GM19043 (cell line): ENCODE results near the gene ATF3.

Source experiments
- ATAC-seq: cut with Tn5 transposase; IDR thresholded peaks from one replicate; pipeline ENCODE4 v1.9.1; 2021; ENCODE audit warnings: low read depth; ENCODE audit not compliant: unreplicated experiment

The ATF3 gene, protein sequence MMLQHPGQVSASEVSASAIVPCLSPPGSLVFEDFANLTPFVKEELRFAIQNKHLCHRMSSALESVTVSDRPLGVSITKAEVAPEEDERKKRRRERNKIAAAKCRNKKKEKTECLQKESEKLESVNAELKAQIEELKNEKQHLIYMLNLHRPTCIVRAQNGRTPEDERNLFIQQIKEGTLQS

DNA sequence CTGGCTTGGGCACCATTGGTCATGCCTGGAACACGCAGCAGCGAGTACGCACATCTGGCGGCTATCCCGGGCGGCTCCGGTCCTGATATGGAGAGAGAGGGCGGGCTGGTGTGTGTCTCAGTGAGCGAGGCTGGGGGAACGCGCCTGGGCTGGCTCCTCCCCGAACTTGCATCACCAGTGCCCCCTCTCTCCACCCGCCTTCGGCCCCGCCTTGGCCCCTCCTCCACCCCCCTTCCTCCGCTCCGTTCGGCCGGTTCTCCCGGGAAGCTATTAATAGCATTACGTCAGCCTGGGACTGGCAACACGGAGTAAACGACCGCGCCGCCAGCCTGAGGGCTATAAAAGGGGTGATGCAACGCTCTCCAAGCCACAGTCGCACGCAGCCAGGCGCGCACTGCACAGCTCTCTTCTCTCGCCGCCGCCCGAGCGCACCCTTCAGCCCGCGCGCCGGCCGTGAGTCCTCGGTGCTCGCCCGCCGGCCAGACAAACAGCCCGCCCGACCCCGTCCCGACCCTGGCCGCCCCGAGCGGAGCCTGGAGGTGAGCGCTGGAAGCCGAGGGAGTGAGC, at the start of gene ATF3:
ATF3 (plus strand) TSS at position 370 of the 567 bp plus-strand sequence. CDS start 6,261 bp downstream, outside the sequence.
- ATAC-seq = peak; percentile 66

DNA sequence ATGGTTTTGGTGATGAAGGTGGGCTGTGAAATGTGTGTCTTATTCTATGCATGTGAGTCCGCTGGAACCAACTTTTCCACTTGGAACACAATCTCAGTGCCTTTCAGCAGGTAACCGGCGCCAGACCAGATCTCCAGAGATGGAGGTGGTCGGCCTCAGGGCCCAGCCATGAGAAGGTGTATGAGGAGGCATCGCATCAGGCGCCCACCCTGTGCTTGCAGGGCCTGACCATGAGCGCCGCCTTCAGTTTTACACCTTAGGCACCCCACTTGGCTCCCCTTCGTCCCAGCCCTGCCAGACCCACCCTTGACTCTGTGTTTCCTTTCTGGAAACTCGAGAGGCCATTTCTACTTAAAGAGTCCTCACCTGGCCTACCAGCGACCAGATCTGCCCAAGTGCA, 48.6 kb upstream of the ATF3 start:
- no peak for ATAC-seq

DNA sequence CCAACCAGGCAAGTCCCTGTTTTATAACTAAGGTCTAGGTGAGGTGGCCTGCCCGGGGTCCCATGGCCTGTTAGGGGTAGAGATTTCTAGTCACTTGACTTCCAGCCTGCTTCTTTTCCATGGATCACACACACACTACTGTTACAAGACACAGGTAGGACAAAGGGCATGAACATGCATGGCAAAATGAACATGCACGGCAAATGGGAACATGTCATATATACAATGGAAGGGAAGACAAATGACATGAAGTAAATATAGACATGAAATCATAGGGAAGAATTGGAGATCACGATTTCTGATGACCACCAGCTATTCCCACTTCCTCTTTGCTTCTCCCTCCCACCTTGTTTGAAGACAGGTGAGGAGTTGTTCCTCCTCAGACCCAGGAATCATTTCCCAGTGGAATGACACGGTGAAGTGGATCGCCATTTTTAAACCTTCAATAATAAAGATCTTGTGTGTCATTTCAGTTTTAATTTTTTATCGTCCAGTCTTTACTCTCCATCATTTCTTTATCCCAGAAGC, 47.6 kb upstream of the ATF3 start:
- ATAC-seq = no peak

DNA sequence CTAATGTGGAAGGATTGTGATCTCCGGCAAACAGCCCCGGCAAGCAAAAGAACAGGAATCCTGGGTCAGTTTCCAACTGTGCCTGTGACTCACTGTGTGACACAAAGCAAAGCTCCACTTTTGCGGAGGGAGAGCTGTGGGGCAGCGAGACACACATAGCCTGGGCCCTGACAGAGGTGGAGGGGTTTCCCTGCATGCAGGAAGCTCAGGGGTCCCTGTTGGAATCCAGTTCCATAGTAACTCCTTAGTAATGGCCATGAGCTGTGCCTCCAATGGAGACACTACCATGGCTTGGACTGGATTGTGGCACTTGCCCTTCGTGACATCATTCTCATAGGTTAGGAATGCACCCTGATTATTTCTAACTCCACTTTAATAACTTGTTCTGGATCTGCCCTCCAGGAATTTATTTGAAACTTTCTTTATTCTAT, 47.0 kb upstream of the ATF3 start:
- ATAC-seq = no peak

DNA sequence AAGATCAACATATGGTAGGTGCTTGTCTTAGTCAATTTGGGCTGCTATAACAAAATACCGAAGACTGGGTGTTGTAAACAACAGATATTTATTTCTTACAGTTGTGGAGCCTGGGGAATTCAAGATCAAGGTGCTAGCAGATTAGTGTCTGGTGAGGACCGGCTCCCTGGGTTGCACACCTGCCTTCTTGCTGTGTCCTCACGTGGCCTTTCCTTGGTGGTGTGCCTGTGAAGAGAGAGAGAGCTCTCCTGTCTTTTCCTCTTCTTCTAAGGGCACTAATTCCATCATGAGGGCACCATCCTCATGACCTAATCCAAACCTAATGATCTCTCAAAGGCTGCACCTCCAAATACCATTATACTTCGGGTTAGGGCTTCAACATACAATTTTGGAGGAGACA, 45.8 kb upstream of the ATF3 start:
- no peak for ATAC-seq

DNA sequence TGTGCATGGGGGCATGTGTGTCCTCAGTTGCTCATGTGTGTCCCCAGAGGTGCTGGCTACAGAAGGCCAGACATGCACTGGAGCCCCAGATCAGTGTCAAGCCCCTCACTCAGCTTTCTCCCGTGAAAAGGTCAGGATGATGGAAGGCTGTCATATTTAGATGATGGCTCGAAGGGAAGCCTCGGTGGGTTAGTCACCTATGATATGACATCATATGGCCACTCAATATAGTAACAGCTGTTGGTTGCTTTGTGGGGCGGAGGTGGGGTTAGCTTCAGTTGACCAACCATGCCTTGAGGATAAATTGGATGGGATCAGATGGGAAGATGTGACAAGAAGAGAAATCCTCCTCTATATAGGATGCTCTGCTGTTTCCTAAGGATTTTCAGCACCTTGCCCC, 43.5 kb upstream of the ATF3 start:
- no peak for ATAC-seq

DNA sequence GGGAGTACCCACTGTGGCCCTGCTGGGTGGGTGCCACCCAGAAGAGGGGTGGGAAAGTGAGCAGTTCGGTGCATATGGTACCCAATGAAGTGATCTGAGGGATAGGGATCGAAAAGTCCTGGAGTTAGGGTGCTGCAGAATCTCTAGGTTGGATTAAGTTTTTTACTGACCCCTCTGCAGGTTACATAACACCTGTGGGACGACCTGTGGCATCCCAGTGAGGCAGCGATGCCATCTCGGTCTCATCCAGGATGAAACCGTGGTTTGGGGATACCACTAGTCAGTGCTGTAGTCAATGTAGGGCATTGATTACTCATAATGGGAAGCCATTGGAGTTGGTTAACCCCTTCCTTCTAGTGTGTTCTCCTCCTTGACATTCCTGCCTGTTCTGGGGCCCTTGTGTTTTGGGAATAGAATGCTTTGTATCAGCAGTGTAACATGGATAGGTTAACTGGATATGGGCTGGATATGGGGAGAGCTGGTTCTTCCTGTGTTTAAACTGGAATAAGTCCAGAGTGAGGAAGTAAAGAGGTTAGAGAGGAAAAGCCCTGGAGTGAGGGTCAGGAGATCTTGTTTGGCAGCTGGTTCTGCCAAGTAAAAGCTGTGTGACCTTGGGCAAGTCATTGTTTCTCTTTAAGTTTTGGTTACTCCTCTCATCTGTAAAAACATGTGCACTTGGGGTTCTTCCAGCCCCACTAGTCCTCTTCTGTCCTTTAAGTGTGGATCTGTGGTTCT, 42.8 kb upstream of the ATF3 start:
- no peak for ATAC-seq

DNA sequence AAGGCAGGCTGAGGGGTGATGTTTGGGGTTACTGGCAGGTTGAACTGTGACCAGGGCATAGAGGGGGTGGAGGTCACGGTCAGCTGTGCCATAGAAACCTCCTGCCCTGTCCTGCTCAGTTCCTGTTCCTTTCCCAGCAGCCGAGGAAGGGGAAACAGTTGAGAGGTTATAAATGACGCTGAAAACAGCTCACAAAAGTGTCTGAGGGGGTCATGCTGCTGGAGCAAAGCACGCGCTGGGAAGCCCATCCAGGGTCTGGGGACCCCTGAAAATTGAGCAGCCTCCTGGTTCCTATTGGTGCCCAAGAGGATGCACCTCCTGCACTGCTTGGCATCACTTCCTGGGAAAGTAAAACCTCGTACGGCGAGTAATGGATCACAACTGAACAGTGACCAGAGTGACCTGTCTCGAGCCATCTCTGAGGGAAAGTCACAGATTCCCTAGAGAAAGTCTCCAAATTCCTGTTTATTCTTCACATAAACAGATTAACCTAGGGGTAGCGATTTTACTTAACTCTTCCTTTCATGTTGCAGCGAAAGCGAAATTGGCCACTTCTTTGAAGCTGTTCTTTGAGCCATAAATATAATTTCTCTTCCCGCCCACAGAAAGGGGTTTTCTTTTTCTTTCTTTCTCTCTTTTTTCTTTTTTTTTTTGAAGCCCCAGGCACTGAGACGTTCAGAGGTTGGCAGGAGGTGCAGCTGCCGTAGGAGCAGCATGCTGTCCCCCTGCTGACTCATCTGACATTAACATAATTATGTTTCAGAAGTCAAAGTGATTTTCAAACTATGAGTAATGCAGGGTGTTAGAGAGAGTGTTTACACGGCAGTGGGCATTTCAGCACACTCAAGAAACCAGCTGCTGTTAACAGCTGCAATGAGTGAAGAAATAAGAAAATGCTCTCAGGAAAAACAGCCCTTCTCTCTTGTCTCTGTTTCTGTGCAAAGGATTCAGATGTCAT, 41.8 kb upstream of the ATF3 start:
- peak; percentile 98 for ATAC-seq

DNA sequence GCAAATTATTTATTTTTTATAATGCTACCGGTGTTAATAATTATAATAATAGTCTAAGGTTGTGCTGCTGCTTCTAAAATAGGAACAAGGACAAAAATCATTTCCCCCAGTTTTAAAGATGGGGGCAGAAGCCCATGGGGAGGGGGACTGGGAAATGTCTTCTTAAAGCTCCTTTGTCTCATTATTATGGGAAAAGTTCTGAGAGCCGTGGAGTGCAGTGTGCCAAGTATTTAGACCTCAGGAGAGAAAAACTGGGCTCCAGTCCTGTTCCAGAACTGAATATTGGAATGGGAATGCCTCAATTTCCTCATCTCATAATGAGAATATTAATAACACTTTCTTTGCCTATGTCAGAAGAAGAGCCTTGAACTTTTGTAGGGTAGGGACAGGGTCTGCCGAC, 40.9 kb upstream of the ATF3 start:
- ATAC-seq = no peak

DNA sequence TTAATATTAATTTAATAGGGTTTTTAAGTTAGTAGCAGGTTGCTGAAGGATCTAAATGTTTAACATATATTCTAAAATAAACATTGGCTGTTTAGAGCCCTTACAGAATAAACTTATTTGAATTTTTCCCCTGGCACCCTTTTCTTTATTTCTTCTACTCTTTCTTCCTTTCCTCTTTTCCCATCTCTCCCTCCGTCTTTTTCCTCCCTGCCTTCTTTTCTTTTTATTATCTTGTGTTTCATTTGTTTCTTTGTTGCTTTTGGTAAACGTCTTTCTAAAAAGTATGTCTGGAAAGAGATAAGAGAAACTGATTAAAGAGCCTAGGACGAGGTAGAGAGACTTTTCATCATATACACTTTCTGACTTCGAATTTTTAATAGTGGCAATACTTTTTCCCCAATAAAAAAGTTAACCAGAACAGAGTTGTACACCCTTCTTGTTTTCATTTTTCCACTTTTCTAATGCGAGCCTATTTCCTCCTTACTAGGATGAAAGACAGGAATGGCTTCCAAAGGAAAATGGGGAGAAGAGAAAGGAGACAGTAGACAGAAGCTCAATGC, 39.5 kb upstream of the ATF3 start:
- ATAC-seq = no peak

DNA sequence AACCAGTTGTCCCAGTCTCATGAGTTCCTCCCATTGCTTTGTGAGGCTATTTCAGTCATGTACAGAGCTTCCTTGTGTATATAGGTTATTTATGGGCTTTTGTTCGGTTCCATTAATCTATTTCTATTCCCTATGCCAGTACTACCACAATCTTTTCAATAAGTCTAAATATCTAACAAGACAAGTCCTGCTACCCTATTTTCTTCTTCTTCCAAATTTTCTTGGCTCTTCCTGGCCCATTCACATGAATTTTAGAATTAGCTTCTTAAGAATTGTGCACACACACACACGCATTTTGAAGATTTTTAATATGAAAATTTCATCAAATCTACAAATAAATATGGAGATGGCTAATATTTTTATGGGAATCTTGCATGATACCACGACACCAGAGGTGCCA, 33.8 kb upstream of the ATF3 start:
- ATAC-seq = no peak

DNA sequence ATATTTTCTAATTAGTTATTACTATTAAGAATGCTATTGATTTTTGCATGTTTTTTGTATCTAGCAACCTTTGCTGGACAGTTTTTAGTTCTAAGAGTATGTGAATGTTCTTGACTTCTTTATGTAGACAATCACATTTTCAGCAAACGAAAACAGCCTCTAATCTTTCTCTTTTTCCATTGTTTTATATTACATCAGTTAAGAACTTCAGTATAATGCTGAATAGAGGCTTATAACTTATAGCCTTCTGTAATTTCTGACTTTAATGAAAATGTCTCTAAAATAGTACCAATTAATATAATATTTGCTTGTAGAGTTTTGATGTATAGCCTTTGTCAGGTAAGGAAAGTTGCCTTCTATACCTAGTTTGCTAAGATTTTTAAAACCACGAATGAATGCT, 33.2 kb upstream of the ATF3 start:
- no peak for ATAC-seq

DNA sequence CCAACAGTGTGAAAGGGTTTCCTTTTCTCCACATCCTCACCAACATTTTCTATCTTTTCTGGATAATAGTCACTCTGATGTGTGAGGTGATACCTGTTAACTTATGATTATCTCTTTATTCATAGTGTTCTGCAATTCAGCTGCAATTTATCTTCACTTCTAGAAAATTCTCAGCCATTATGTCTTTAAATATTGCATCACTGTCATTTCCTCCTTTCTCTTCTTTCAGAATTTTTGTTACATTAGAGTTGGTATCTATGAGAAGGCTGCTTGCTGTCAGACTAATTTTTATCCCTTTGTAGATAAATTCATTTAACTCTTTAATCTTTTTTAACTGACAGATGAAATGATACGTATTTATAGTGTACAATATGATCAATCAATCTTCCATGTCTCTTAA, 30.5 kb upstream of the ATF3 start:
- no peak for ATAC-seq

DNA sequence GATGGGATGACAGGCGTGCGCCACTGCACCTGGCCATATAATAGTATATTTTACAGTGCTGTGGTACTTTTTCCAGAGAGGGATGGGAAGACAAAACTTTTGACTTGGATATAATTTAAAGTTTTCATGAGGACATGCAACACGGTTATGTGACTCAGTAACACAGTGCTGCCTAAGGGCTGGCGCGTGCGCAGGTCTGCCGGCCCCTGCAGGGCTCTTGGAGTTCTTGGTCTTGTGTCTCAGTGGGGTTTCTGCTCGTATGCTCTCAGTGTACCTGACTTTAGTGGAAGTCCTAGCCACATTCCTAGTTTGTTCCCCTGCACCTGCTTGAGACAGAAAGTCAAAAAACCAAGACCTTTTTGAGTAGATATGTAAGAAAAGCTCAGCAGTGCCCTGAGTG, 27.5 kb upstream of the ATF3 start:
- ATAC-seq = no peak

DNA sequence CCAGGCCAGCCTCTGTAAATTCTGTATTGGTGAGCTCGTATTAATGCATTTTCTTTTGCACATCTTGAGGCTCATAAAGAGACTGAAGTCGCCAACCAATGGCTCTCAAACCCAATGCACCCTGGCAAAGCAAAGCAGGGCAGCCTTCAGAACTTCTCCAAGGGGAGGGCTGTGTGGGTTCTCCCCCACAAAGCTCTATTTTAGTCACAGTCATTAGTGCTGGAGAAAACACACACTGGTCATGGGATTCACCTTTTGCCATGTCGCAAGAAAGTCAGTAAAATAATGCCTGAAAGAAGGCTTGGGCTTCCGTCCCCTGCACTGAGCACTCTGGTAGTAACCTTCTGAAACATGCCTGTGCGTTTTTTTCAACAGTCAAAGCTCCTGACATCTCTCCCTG, 26.3 kb upstream of the ATF3 start:
- ATAC-seq = no peak

DNA sequence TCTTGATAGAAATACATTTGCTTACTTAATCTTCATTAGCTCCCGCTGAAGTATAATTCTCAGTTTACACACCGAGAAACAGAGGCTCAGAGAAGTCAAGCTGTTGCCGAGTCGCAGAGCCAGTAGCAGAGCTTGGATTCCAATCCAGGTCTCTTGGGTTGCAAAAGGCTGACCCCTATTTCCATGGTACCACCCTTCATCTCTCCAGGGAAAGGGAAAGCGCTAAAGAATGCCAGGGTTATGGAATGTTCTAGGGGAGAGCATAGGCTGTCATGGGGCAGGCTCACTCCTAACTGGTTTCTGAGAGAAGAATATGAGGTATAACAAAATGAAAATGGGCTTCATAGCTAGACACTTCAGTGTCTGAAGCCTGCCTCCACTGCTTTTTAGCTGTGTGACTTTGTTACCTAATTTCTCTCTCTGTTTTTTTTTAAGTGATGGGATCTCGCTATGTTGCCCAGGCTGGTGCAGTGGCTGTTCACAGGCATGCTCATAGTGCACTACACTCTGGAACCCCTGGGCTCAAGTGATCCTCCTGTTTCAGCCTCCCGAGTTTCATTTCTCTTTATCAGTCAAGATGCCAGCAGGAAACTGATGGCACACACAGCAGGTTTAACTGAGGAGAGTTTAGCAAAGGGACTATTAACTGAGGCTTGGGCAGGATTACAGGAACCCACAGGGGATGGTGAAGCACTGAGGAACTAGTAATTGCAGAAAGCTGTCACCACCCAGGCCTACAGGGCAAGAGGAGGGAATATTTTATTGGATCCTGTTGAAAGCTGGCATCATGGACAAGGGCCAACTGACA, 25.5 kb upstream of the ATF3 start:
- ATAC-seq = no peak

DNA sequence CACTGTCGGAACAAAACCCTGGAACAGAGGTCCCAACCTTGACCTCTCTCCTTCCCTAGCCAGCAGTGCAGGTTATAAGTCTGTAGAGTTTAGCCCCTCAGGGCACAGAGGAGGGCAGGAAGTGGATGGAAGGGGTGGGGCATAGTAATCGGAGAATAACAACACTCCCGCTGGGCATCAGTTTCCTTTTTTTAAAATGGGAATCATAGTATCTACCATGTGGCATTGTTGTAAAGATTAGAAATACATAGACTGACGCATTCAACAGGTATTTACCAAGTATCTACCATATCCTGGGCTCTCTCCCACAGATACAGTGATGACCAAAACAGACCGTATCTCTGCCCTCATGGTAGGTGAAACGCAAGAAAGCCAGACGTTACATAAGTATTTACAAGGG, 24.9 kb upstream of the ATF3 start:
- ATAC-seq = no peak

DNA sequence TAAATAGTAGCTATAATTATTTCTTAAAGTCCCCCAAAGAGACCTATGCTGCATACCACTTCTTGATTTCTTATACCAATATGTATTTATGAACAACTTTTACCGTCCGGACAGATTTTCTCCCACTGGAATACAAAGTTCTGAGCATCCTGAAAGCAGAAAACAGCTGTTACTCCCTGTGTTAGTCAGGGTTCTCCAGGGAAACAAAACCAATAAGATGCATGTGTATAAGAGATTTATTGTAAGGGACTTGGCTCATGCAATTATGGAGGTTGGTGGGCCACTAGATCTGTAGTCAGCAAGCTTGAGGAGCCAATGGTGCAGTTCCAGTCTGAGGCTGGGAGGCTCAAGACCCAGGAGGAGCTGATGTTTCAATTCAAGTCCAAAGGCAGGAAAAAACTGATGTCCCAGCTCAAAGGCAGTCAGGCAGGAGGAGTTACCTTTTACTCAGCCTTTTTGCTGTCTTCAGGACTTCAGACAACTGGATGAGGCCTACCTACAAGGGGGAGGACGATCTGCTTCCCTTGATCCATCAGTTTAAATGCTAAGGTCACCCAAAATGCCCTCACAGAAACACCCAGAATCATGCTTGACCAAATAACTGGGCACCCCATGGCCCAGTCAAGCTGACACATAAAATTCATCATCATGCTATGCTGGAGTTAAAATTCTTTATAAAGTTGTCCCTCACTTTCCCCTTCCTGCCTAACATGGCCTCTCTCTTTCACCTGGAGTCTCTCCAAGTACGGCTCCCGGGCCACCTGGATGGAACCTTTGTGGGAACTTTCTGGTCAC, 24.3 kb upstream of the ATF3 start:
- ATAC-seq = no peak

DNA sequence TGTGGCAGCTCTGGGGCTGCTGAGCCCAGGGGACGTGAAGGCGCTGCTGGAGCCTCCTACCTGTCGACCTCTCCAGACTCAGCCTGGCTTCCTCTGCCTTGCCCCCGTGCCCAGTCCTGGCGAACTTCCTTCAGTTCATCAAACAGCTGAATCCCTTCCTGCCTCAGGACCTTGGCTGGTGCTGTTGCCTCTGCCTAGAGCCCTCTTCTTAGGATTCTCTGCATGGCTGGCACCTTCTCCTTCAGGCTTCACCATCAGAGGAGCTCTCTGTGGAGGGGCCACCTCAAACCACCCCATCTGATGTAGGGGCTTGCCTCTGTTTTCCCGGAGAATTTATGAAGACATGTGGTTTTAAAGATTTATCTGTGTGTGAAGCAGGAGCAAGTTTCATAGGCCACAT, 23.4 kb upstream of the ATF3 start:
- no peak for ATAC-seq
